Prostate gland (tissue), 1 donor: ENCODE data around the gene SHLD3.

Experiments used
- POLR2A ChIP-seq: fragments of 450-650 bp; IDR thresholded peaks from one replicate; pipeline ENCODE4 v1.6.1; 2016; ENCODE audit warnings: antibody characterized with exemption, mild to moderate bottlenecking
- POLR2AphosphoS5 ChIP-seq: sonication (generic); formaldehyde crosslinking; IDR thresholded peaks from one replicate; pipeline ENCODE4 v1.6.1; 2017; ENCODE audit warnings: antibody characterized with exemption

DNA sequence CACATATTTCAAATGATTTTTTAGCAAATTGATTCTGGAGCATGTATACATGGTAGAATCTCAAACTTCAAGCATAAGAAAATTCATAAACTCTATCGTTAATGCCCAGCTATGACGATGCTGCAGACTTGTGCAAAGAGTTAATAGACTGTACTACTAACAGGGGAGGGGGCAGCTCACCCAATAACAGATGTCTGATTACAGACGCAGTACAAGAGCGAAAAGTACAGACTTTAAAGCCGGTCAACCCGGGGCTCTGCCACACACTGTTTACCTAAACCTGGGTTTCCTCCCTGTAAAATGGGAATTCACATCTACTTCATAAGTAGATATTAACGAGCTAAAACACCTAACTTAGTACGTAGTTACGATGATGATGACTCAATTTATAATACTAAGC lies 1.3 kb upstream of the SHLD3 start:
- TF ChIP-seq POLR2AphosphoS5 (no peak), POLR2A (no peak)
